Neural cell (in vitro differentiated cells): ENCODE measurements around the gene KIF12.

Source experiments
- EP300 ChIP-seq: fragments of 450-650 bp; conservative IDR thresholded peaks from 2 replicates; pipeline ENCODE4 v1.6.1; 2014; ENCODE audit warnings: antibody characterized with exemption, mild to moderate bottlenecking, moderate library complexity; ENCODE audit not compliant: poor library complexity, severe bottlenecking
- EZH2 ChIP-seq: fragments of 200-600, 300-800 bp; shearing (Covaris generic), sonication (generic); IDR thresholded peaks from 2 replicates; pipeline ENCODE4 v1.6.1; 2014; ENCODE audit warnings: antibody characterized with exemption, low read length, borderline replicate concordance, mild to moderate bottlenecking; ENCODE audit not compliant: insufficient read depth, poor library complexity, severe bottlenecking
- MXI1 ChIP-seq: fragments of 450-650 bp; conservative IDR thresholded peaks from 2 replicates; pipeline ENCODE4 v1.6.1; 2014; ENCODE audit warnings: antibody characterized with exemption, mild to moderate bottlenecking; ENCODE audit not compliant: poor library complexity, severe bottlenecking
- SMC3 ChIP-seq: fragments of 450-650 bp; conservative IDR thresholded peaks from 2 replicates; pipeline ENCODE4 v1.6.1; 2014; ENCODE audit warnings: antibody characterized with exemption, mild to moderate bottlenecking, moderate library complexity; ENCODE audit not compliant: poor library complexity
- TF ChIP-seq, protein P1 (sequence below): fragments of 450-650 bp; IDR thresholded peaks from 2 replicates; pipeline ENCODE4 v1.5.1; 2014; ENCODE audit warnings: antibody characterized with exemption, mild to moderate bottlenecking, moderate library complexity; ENCODE audit not compliant: poor library complexity, severe bottlenecking
- TF ChIP-seq, protein P2 (sequence below): IDR thresholded peaks from 2 replicates; pipeline ENCODE4 v1.6.1; 2012; ENCODE audit warnings: borderline replicate concordance

DNA sequence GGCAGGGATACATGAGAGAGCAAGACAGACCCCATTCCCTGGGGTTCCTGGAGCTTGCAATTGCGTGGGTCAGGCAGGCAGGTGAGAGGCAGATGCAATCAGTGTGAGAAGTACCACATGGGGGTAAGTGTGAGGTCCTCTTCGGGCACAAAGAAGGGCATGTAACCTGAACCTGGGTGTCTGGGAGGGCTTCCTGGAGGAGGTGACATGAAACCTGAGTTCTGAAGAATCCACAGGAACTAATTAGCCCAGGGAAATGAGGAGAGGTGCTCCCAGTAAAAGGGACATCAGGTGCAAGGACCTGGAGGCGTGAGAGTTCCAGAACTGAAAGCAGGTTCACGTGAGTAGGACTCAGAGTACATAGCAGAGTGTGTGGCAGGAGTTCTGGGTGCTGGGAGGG is 23.5 kb downstream of the KIF12 start:
- TF ChIP-seq, protein P1, sequence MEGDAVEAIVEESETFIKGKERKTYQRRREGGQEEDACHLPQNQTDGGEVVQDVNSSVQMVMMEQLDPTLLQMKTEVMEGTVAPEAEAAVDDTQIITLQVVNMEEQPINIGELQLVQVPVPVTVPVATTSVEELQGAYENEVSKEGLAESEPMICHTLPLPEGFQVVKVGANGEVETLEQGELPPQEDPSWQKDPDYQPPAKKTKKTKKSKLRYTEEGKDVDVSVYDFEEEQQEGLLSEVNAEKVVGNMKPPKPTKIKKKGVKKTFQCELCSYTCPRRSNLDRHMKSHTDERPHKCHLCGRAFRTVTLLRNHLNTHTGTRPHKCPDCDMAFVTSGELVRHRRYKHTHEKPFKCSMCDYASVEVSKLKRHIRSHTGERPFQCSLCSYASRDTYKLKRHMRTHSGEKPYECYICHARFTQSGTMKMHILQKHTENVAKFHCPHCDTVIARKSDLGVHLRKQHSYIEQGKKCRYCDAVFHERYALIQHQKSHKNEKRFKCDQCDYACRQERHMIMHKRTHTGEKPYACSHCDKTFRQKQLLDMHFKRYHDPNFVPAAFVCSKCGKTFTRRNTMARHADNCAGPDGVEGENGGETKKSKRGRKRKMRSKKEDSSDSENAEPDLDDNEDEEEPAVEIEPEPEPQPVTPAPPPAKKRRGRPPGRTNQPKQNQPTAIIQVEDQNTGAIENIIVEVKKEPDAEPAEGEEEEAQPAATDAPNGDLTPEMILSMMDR: no peak
- TF ChIP-seq EZH2 (no peak), SMC3 (no peak), EP300 (no peak), MXI1 (no peak)
- TF ChIP-seq, protein P2, sequence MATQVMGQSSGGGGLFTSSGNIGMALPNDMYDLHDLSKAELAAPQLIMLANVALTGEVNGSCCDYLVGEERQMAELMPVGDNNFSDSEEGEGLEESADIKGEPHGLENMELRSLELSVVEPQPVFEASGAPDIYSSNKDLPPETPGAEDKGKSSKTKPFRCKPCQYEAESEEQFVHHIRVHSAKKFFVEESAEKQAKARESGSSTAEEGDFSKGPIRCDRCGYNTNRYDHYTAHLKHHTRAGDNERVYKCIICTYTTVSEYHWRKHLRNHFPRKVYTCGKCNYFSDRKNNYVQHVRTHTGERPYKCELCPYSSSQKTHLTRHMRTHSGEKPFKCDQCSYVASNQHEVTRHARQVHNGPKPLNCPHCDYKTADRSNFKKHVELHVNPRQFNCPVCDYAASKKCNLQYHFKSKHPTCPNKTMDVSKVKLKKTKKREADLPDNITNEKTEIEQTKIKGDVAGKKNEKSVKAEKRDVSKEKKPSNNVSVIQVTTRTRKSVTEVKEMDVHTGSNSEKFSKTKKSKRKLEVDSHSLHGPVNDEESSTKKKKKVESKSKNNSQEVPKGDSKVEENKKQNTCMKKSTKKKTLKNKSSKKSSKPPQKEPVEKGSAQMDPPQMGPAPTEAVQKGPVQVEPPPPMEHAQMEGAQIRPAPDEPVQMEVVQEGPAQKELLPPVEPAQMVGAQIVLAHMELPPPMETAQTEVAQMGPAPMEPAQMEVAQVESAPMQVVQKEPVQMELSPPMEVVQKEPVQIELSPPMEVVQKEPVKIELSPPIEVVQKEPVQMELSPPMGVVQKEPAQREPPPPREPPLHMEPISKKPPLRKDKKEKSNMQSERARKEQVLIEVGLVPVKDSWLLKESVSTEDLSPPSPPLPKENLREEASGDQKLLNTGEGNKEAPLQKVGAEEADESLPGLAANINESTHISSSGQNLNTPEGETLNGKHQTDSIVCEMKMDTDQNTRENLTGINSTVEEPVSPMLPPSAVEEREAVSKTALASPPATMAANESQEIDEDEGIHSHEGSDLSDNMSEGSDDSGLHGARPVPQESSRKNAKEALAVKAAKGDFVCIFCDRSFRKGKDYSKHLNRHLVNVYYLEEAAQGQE: no peak
